LNCAP (cell line): ENCODE measurements around the gene SLC15A2.

Source experiments
- CTCF ChIP-seq: fragments of 450-650 bp; IDR thresholded peaks from 2 replicates; pipeline ENCODE4 v1.5.1; 2017; ENCODE audit warnings: mild to moderate bottlenecking

The SLC15A2 gene

GRCh38 chr3:121914081-121914998 lies 20.1 kb downstream of the SLC15A2 start:
- no peak for TF ChIP-seq CTCF

GRCh38 chr3:121916189-121916588 lies 22.0 kb downstream of the SLC15A2 start:
- no peak for TF ChIP-seq CTCF

- no peak for TF ChIP-seq CTCF
Measured at GRCh38 chr3:121918779-121919483, 24.7 kb downstream of the SLC15A2 start.

- no peak for TF ChIP-seq CTCF
Measured at GRCh38 chr3:121924734-121925133, 30.5 kb downstream of the SLC15A2 start.

GRCh38 chr3:121926380-121926779 lies 32.2 kb downstream of the SLC15A2 start:
- no peak for TF ChIP-seq CTCF

GRCh38 chr3:121941592-121941991 lies 47.4 kb downstream of the SLC15A2 start:
- TF ChIP-seq CTCF = no peak

GRCh38 chr3:121942116-121942786 lies 48.0 kb downstream of the SLC15A2 start:
- TF ChIP-seq CTCF = no peak
